Mesenchymal stem cell (in vitro differentiated cells and primary cell): ENCODE data around the gene CERS2.
A peak's percentile ranks its signal among the peaks of the same experiment; 100 is the strongest.

Experiments used
- DNase-seq: peaks from one replicate; pipeline ENCODE4 v3.0.0-alpha.2; 2013
- H2AFZ ChIP-seq: one replicate; pipeline ENCODE4 v1.6.1; 2013; ENCODE audit warnings: low read depth, mild to moderate bottlenecking, control low read depth, inconsistent platforms, low read length, moderate library complexity
- H2AK5ac ChIP-seq: 2 replicates; pipeline ENCODE4 v1.6.1; 2013; ENCODE audit warnings: low read length, moderate library complexity, mild to moderate bottlenecking, inconsistent platforms; ENCODE audit not compliant: severe bottlenecking
- H2BK120ac ChIP-seq: one replicate; pipeline ENCODE4 v1.6.1; 2013; ENCODE audit warnings: low read depth, mild to moderate bottlenecking, inconsistent platforms, low read length, moderate library complexity
- H2BK12ac ChIP-seq, 2 experiments: one replicate each; pipeline ENCODE4 v1.6.1; 2013; ENCODE audit warnings: inconsistent platforms in 2 of 2, low read length in 2 of 2, mild to moderate bottlenecking in 2 of 2, moderate library complexity in 2 of 2, control low read depth in 1 of 2
- H2BK15ac ChIP-seq: one replicate; pipeline ENCODE4 v1.6.1; 2013; ENCODE audit warnings: mild to moderate bottlenecking, low read depth, inconsistent platforms; ENCODE audit not compliant: poor library complexity, severe bottlenecking
- H2BK5ac ChIP-seq: 2 replicates; pipeline ENCODE4 v1.6.1; 2013; ENCODE audit warnings: low read depth, mild to moderate bottlenecking, low read length, control low read depth, inconsistent platforms; ENCODE audit not compliant: poor library complexity, severe bottlenecking
- H3K14ac ChIP-seq, 2 experiments: one replicate each; pipeline ENCODE4 v1.6.1; 2013; ENCODE audit warnings: inconsistent platforms in 2 of 2, low read length in 2 of 2, control low read depth in 1 of 2, mild to moderate bottlenecking in 1 of 2, moderate library complexity in 1 of 2
- H3K18ac ChIP-seq, 2 experiments: one replicate each; pipeline ENCODE4 v1.6.1; 2013; ENCODE audit warnings: inconsistent platforms in 2 of 2, low read length in 2 of 2, control low read depth in 1 of 2, low read depth in 1 of 2, mild to moderate bottlenecking in 1 of 2
- H3K23ac ChIP-seq, 2 experiments: one replicate each; pipeline ENCODE4 v1.6.1; 2013; ENCODE audit warnings: inconsistent platforms in 2 of 2, low read length in 2 of 2, mild to moderate bottlenecking in 2 of 2, moderate library complexity in 2 of 2, control low read depth in 1 of 2
- H3K27ac ChIP-seq: 2 replicates; pipeline ENCODE4 v1.5.1; 2013; ENCODE audit warnings: mild to moderate bottlenecking, moderate library complexity, low read length, control low read depth, inconsistent platforms; ENCODE audit not compliant: poor library complexity, severe bottlenecking
- H3K27me3 ChIP-seq, 2 experiments: 2 replicates each; pipeline versions ENCODE4 v1.6.1 to v1.7.0; 2013; ENCODE audit warnings: low read length in 2 of 2, mild to moderate bottlenecking in 2 of 2, moderate library complexity in 2 of 2, control low read depth in 1 of 2, inconsistent platforms in 1 of 2; ENCODE audit not compliant: control insufficient read depth in 1 of 2, insufficient read depth in 1 of 2
- H3K36me3 ChIP-seq, 2 experiments: 2 replicates each; pipeline versions ENCODE4 v1.6.1 to v1.7.0; 2013; ENCODE audit warnings: low read length in 2 of 2, control low read depth in 1 of 2, inconsistent platforms in 1 of 2, low read depth in 1 of 2, mild to moderate bottlenecking in 1 of 2; ENCODE audit not compliant: insufficient read depth in 2 of 2, control insufficient read depth in 1 of 2
- H3K4ac ChIP-seq, 2 experiments: one replicate each; pipeline ENCODE4 v1.6.1; 2013; ENCODE audit warnings: inconsistent platforms in 2 of 2, low read length in 2 of 2, mild to moderate bottlenecking in 2 of 2, moderate library complexity in 2 of 2, control low read depth in 1 of 2, low read depth in 1 of 2
- H3K4me1 ChIP-seq: 2 replicates; pipeline ENCODE4 v1.6.1; 2013; ENCODE audit warnings: low read depth, low read length, control low read depth; ENCODE audit not compliant: control insufficient read depth, insufficient read depth
- H3K4me2 ChIP-seq: 2 replicates; pipeline ENCODE4 v1.6.1; 2013; ENCODE audit warnings: low read length, mild to moderate bottlenecking, inconsistent platforms; ENCODE audit not compliant: poor library complexity, severe bottlenecking
- H3K4me3 ChIP-seq, 2 experiments: 2 replicates each; pipeline versions ENCODE4 v1.5.1 to v1.7.0; 2013; ENCODE audit warnings: low read length in 2 of 2, mild to moderate bottlenecking in 2 of 2, control low read depth in 1 of 2, low read depth in 1 of 2; ENCODE audit not compliant: insufficient read depth in 1 of 2
- H3K79me1 ChIP-seq: replicated peaks from 2 replicates; pipeline ENCODE4 v1.6.1; 2013; ENCODE audit warnings: mild to moderate bottlenecking, control low read depth, low read length, inconsistent platforms; ENCODE audit not compliant: poor library complexity, severe bottlenecking
- H3K9ac ChIP-seq: 2 replicates; pipeline ENCODE4 v1.7.0; 2013; ENCODE audit warnings: mild to moderate bottlenecking, low read length, moderate library complexity
- H3K9me3 ChIP-seq: 2 replicates; pipeline ENCODE4 v1.7.0; 2013; ENCODE audit warnings: mild to moderate bottlenecking, low read length; ENCODE audit not compliant: control insufficient read depth
- H4K8ac ChIP-seq: one replicate; pipeline ENCODE4 v1.6.1; 2013; ENCODE audit warnings: inconsistent platforms, mild to moderate bottlenecking, low read length, moderate library complexity
- H4K91ac ChIP-seq: one replicate; pipeline ENCODE4 v1.6.1; 2013; ENCODE audit warnings: mild to moderate bottlenecking, low read length, inconsistent platforms
- WGBS: methylation state at CpG from one replicate; pipeline ENCODE4 v1.1.7; 2013; ENCODE audit warnings: mixed read lengths; 5-methylcytosine and 5-hydroxymethylcytosine counted together

Gene CERS2

GRCh38 chr1:151001602-151002001, 27.0 kb upstream of the CERS2 start:
- H3K18ac ChIP-seq: no peak overlapping the region
- H3K27me3 ChIP-seq: no peaks in the 10 kb centered on the region
- peak overlapping the region in 1 of 2 experiments; percentile 48 for H2BK12ac ChIP-seq
- no peak for DNase-seq
- no peak overlapping the region for H3K27ac ChIP-seq
- H2BK15ac ChIP-seq: no peak overlapping the region
- no peak overlapping the region for H2BK5ac ChIP-seq
- no peak overlapping the region for H3K4me3 ChIP-seq
- no peak overlapping the region for H3K23ac ChIP-seq
- H3K4me1 ChIP-seq: peaks cover 38% of the 10 kb centered on the region
- H3K9ac ChIP-seq: no peak overlapping the region
- H2AFZ ChIP-seq: no peak overlapping the region
- no peak overlapping the region for H4K8ac ChIP-seq
- WGBS: 79% methylated on average over 4 of the region's 4 CpGs
- no peaks in the 10 kb centered on the region for H3K9me3 ChIP-seq
- H3K4ac ChIP-seq: no peak overlapping the region
- H3K14ac ChIP-seq: no peak overlapping the region
- no peak overlapping the region for H2BK120ac ChIP-seq
- no peak overlapping the region for H3K4me2 ChIP-seq
- peaks cover 6% of the 10 kb centered on the region for H3K79me1 ChIP-seq
- H3K36me3 ChIP-seq: peaks cover 27 to 51% of the 10 kb centered on the region in 2 experiments
- H4K91ac ChIP-seq: no peak overlapping the region
- peak overlapping the region; percentile 53 for H2AK5ac ChIP-seq

DNA sequence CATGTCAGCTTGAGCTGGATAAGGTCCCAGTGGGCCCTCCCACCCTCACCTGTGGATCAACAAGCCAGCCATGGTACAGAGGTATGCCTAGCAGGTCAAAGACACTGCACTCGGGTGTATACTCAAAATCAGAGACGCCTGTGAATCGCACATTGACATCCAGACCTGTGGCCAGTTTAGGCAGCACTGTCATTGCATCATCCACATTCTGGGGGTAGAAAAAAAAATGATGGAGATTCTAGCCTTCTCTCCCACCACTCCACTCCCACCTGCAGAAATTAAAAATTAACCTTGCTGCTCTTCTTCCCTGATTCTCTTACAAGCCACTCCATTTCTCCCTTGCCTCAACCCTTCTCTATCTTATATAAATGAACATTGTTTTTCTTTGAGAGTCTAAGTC, 25.8 kb upstream of the CERS2 start:
- Histone ChIP-seq H3K4me2 (no peak overlapping the region), H3K4ac (no peak overlapping the region), H3K79me1 (peaks cover 6% of the 10 kb centered on the region), H2AFZ (no peak overlapping the region), H3K4me1 (peaks cover 35% of the 10 kb centered on the region), H2AK5ac (peak overlapping the region; percentile 76), H3K23ac (no peak overlapping the region), H3K14ac (no peak overlapping the region), H3K27me3 (no peaks in the 10 kb centered on the region), H3K36me3 (peaks cover 27 to 51% of the 10 kb centered on the region in 2 experiments), H2BK120ac (no peak overlapping the region), H2BK15ac (no peak overlapping the region), H3K27ac (no peak overlapping the region), H3K9ac (no peak overlapping the region), H3K4me3 (no peak overlapping the region), H3K9me3 (no peaks in the 10 kb centered on the region), H4K91ac (no peak overlapping the region), H2BK12ac (no peak overlapping the region), H2BK5ac (no peak overlapping the region), H3K18ac (no peak overlapping the region), H4K8ac (no peak overlapping the region)
- WGBS: 89% methylated on average over 3 of the region's 3 CpGs
- DNase-seq: no peak

GRCh38 chr1:150999926-151000325, 25.3 kb upstream of the CERS2 start:
- no peaks in the 10 kb centered on the region for H3K9me3 ChIP-seq
- no peak overlapping the region for H3K27ac ChIP-seq
- H2AFZ ChIP-seq: no peak overlapping the region
- 100% methylated on average over 1 of the region's 2 CpGs for WGBS
- H2BK12ac ChIP-seq: peak overlapping the region in 1 of 2 experiments; percentile 34
- peaks cover 30 to 51% of the 10 kb centered on the region in 2 experiments for H3K36me3 ChIP-seq
- H3K9ac ChIP-seq: no peak overlapping the region
- no peak overlapping the region for H2BK15ac ChIP-seq
- peaks cover 5% of the 10 kb centered on the region for H3K79me1 ChIP-seq
- peak overlapping the region; percentile 73 for H4K91ac ChIP-seq
- no peak overlapping the region for H3K4me2 ChIP-seq
- no peak overlapping the region for H4K8ac ChIP-seq
- no peak overlapping the region for H2BK120ac ChIP-seq
- H3K23ac ChIP-seq: no peak overlapping the region
- peaks cover 34% of the 10 kb centered on the region for H3K4me1 ChIP-seq
- H3K4me3 ChIP-seq: no peak overlapping the region
- H2AK5ac ChIP-seq: peak overlapping the region; percentile 76
- DNase-seq: no peak
- no peak overlapping the region for H3K14ac ChIP-seq
- H3K27me3 ChIP-seq: no peaks in the 10 kb centered on the region
- H2BK5ac ChIP-seq: no peak overlapping the region
- no peak overlapping the region for H3K4ac ChIP-seq
- H3K18ac ChIP-seq: peak overlapping the region in 1 of 2 experiments; percentile 3

DNA sequence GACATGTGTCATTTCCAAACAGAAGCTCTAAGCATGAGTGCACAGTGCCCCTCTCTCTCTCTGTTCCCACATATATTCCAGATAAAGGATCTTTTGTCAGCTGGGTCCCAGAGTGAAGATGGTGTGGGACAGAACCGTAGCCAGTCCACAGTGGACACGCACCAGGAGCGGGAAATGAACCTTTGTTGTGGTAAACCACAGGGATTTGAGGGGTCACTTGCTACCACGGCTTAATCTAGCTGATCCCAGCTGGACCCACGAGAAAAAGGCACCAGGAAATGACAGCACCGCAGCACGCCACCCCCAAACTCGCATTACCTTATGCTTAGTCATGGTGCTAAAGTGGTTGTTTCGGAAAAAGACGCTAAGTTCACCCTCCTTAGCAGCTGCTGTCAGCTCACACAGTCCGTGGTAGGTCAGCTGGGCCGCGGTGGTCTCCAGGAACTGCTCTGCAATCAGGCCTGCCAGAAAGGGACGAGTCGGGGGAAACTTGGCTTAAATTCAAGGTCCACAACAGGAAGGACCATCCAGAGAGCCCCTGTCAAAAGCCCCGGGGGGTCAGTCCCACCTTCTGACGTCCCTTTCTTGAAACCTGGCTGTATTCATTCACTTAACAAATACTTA, 24.5 kb upstream of the CERS2 start:
- Histone ChIP-seq H3K27ac (peak overlapping the region; percentile 50), H2AFZ (peak overlapping the region; percentile 19), H2BK12ac (peak overlapping the region; percentile 34 to 40), H2AK5ac (peak overlapping the region; percentile 9), H3K18ac (peak overlapping the region; percentile 31 to 72), H3K9me3 (no peaks in the 10 kb centered on the region), H3K4me1 (peaks cover 31% of the 10 kb centered on the region), H3K14ac (no peak overlapping the region), H3K4me2 (no peak overlapping the region), H3K79me1 (peaks cover 5% of the 10 kb centered on the region), H3K4me3 (no peak overlapping the region), H3K36me3 (peaks cover 30 to 51% of the 10 kb centered on the region in 2 experiments), H4K8ac (peak overlapping the region; percentile 64), H3K4ac (peak overlapping the region in 1 of 2 experiments; percentile 10), H3K23ac (no peak overlapping the region), H3K9ac (no peak overlapping the region), H4K91ac (no peak overlapping the region), H2BK15ac (no peak overlapping the region), H3K27me3 (no peaks in the 10 kb centered on the region), H2BK120ac (no peak overlapping the region), H2BK5ac (no peak overlapping the region)
- peak; percentile 93 for DNase-seq
- WGBS: 14% methylated on average over 16 of the region's 17 CpGs
